Lower leg skin (tissue), 4 donors: ENCODE results near the gene HIF3A. TPM values are rescaled to one million over a fixed set of nuclear protein-coding genes. Genes with fewer than 3 reads are reported as not detected.
"Not testable (repeated sequence)": the region's sequence is repeated elsewhere in the genome, so short reads cannot be mapped to it uniquely, and the experiment has no call there.

Experiments
- DNase-seq, 2 donors: peaks; one replicate each; pipeline ENCODE4 v3.0.0-alpha.2; 2019; ENCODE audit warnings: low spot score in 2 of 2
- H3K4me3 ChIP-seq: fragments of 200-600 bp; sonication (generic); 2 replicates; pipeline ENCODE4 v1.5.1; 2017; ENCODE audit warnings: mild to moderate bottlenecking, low read depth; ENCODE audit not compliant: poor library complexity, severe bottlenecking
- POLR2A ChIP-seq, 2 donors: fragments of 450-650 bp; IDR thresholded peaks; one replicate each; pipeline ENCODE4 v1.6.1; 2016 to 2017; ENCODE audit warnings: antibody characterized with exemption in 2 of 2, mild to moderate bottlenecking in 1 of 2, moderate library complexity in 1 of 2
- WGBS, 2 donors: methylation state at CpG; one replicate each; pipeline ENCODE4 v1.1.5; 2018; 5-methylcytosine and 5-hydroxymethylcytosine counted together
- intact Hi-C: fragments of 100-400 bp; cut with DNase I; formaldehyde crosslinking; loops from one replicate; pipeline ENCODE4 v1.15.0; 2023; ENCODE audit warnings: low total_unique reads
- total RNA-seq, 4 donors: library from RNA; depleted of rRNA; stranded (reverse); fragments of >200 nt; gene quantifications; one replicate each; pipeline ENCODE4 v1.1.0, GENCODE V29; 2016
- TF ChIP-seq, protein P1 (sequence below), 3 donors: fragments of 450-650 bp; IDR thresholded peaks; one replicate each; pipeline ENCODE4 v1.5.1; 2016; ENCODE audit warnings: antibody characterized with exemption in 3 of 3, mild to moderate bottlenecking in 3 of 3, moderate library complexity in 2 of 3

HIF3A gene
- total RNA-seq, 4 donors from 2014 or later: 7.7 to 28.3 (median 16.6) TPM

DNA sequence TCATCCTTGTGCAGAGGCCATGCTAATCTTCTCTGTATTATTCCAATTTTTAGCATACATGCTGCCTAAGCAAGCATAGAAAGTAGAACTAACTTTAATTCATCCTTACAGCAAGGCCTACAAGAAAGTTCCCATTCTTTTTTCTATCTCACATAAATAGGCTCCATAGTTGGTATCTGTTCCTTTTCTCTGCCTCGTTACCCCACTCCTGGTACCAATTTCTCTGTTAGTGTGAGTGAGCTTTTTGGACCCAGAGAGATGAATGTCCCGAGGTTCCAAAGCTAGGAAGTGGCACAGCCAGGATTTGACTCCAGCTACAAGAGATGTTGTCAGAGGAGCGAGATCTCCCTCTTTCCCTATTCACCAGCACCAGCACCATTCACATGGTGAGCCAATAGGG is 9.7 kb downstream of the HIF3A start:
- no peak overlapping the region for H3K4me3 ChIP-seq
- intact Hi-C loops: no loop called here
- DNase-seq: no peak
- 95 to 100% methylated on average over 3 of the region's 3 CpGs for WGBS, 2 donors
- TF ChIP-seq, protein P1, sequence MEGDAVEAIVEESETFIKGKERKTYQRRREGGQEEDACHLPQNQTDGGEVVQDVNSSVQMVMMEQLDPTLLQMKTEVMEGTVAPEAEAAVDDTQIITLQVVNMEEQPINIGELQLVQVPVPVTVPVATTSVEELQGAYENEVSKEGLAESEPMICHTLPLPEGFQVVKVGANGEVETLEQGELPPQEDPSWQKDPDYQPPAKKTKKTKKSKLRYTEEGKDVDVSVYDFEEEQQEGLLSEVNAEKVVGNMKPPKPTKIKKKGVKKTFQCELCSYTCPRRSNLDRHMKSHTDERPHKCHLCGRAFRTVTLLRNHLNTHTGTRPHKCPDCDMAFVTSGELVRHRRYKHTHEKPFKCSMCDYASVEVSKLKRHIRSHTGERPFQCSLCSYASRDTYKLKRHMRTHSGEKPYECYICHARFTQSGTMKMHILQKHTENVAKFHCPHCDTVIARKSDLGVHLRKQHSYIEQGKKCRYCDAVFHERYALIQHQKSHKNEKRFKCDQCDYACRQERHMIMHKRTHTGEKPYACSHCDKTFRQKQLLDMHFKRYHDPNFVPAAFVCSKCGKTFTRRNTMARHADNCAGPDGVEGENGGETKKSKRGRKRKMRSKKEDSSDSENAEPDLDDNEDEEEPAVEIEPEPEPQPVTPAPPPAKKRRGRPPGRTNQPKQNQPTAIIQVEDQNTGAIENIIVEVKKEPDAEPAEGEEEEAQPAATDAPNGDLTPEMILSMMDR (IDR thresholded peaks at IDR 0.05): no peak
- TF ChIP-seq POLR2A (IDR thresholded peaks at IDR 0.05): no peak

DNA sequence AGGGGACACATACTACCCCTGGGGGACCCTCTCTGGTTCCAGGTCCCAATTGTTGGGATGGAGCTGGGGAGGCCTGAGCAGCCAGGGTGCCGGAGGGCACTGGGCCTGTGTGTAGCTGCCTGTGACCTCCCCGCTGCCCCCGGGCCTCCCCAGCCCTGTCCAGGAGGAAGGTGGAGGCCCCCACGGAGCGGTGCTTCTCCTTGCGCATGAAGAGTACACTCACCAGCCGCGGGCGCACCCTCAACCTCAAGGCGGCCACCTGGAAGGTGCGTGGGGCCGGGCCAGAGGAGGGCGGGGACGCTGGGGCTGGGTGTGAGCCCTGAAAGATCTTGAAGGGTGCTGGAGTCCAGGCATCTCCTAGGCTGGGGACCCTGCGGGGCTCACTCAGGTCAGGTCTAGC is 11.7 kb downstream of the HIF3A start:
- no peak overlapping the region for H3K4me3 ChIP-seq
- 86 to 88% methylated on average over 10 to 15 of the region's 15 CpGs for WGBS, 2 donors
- DNase-seq: no peak
- intact Hi-C loops: no loop called here
- TF ChIP-seq, protein P1 (IDR thresholded peaks at IDR 0.05): no peak
- no peak for TF ChIP-seq POLR2A (IDR thresholded peaks at IDR 0.05)

DNA sequence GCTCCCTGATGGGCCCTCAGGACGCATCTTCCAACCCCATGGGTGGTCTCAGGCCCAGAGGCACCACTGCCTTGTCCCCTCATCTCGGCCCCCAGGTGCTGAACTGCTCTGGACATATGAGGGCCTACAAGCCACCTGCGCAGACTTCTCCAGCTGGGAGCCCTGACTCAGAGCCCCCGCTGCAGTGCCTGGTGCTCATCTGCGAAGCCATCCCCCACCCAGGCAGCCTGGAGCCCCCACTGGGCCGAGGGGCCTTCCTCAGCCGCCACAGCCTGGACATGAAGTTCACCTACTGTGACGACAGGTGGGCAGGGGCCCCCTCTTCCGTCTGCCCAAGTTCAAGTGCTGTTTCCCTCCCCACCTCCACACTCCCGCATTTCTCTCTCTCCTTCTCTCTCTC is 12.2 kb downstream of the HIF3A start:
- no peak for DNase-seq
- intact Hi-C loops: no loop called here
- WGBS, 2 donors: 92 to 93% methylated on average over 10 of the region's 10 CpGs
- TF ChIP-seq, protein P1 (IDR thresholded peaks at IDR 0.05): no peak
- no peak for TF ChIP-seq POLR2A (IDR thresholded peaks at IDR 0.05)
- no peak overlapping the region for H3K4me3 ChIP-seq

DNA sequence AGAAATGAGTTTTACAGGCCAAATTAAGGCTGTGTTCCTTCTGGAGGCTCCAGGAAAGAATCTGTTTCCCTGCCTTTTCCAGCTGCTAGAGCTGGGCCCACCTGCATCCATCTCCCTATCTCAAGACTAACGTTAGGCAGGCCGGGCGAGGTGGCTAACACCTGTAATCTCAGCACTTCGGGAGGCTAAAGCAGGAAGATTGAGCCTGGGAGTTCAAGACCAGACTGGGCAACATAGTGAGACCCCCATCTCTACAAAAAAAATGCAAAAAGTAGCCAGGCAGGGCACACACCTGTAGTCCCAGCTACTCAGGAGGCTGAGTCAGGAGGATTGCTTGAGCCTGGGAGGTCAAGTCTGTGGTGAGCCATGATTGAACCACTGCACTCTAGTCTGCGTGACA is 14.6 kb downstream of the HIF3A start:
- no peak for TF ChIP-seq POLR2A (IDR thresholded peaks at IDR 0.05)
- TF ChIP-seq, protein P1 (IDR thresholded peaks at IDR 0.05): no peak
- 94 to 96% methylated on average over 5 of the region's 5 CpGs for WGBS, 2 donors
- intact Hi-C loops: no loop called here

DNA sequence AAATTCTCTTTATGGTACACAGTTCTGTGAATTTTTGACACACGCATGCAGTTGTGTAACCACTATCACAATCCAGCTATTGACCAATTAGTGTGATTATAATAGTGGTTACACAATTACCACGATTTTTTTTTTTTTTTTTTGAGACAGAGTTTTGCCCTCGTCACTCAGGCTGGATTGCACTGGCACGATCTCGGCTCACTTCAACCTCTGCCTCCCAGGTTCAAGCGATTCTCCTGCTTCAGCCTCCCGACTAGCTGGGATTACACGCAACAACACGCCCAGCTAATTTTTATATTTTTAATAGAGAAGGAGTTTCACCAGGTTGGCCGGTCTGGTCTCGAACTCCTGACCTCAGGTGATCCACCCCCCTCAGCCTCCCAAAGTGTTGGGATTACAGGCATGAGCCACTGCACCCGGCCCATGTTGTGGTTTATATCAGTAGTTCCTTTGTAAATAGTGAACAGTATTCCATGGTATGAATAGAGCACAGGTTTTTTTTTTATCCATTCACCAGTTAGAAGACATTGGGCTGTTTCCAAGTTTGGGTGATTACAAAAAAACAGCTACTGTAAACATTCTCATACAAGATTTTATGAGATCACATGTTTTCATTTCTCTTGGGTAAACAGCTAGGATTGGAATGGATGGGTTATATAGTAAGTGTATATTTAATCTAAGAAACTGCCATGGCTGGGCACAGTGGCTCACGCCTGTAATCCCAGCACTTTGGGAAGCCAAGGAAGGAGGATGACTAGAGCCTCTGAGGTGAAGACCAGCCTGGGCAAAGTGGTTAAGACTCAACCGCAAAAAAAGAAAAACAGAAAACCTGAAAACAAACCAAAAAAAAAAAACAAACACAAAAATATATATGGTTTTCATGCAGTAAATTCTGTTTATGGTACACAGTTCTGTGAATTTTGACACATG is 17.0 kb downstream of the HIF3A start:
- 69 to 77% methylated on average over 14 of the region's 14 CpGs for WGBS, 2 donors
- intact Hi-C loops, H3K4me3 ChIP-seq, DNase-seq: not testable (repeated sequence)

More for the DNA sequence above, 14.6 kb downstream of the HIF3A start:
- DNase-seq: no peak
- H3K4me3 ChIP-seq: no peak overlapping the region

DNA sequence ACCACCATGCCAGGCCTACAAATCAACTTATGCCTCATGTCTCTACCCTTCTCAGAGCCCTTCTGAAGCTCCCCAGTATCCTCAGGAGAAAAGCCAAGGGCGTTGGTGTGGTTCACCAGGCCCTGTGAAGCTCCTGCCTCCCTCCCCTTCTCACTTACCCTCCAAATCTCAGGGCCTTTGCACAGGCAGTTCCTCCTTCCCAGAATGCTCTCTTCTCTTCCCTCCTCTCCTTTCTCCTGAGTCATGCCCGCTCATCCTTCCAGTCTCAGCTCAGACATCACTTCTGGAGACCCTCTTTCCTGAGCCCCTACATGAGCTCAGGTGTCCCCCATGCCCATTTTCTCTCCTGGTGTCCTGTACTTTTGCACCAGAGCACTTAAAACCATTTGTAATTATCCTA is 20.5 kb downstream of the HIF3A start:
- no peak for DNase-seq
- intact Hi-C loops: no loop called here
- TF ChIP-seq, protein P1 (IDR thresholded peaks at IDR 0.05): no peak
- no peak for TF ChIP-seq POLR2A (IDR thresholded peaks at IDR 0.05)
- WGBS, 2 donors: 68 to 76% methylated on average over 2 of the region's 2 CpGs
- H3K4me3 ChIP-seq: no peak overlapping the region
